ENCODE measurements around the gene VTI1A. TPM values are rescaled to one million over a fixed set of nuclear protein-coding genes. Genes with fewer than 3 reads are reported as not detected.

Gene VTI1A
- total and polyA plus RNA-seq, 2 of the 13 experiments (the other 11 are each of a cell fraction or from before 2014, with no cell fraction given): 11.7 to 32.7 TPM

DNA sequence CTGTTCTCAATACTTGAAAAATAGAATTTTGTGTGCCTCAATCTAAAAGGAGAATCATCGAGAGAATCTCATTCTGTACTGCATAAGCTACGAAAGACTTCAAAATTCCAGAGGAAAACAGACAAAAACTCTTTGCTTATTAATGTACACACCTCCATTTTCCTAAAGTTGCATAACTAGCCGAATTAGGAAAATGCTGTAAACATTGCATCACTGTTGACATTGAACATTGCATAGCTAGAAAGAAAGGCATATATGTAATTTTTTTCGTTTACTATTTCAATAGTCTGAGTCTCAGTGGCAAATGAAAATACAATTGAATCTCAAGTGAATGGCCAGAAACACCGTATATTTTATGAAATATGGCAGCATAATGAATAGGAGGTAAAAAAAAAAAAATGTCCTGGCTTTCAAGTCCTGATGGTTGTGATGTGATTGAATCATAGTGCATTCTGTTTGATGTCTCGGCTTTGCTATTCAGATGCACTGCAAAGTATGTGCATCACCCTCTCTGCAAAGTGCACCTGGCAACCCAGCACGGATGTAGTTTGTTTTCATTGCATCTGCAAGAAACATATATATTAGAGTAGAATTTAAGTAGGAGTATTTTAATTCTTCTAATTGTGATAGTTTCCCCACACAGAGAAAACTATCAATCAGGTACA lies 196.7 kb downstream of the VTI1A start:
- Histone ChIP-seq H3K4me2 (ENCODE audit: low read depth, low read length) (peak overlapping the region; percentile 52), H3K9ac (ENCODE audit: insufficient read depth, low read depth, low read length) (no peak overlapping the region), H3K27me3 (ENCODE audit: control insufficient read depth in 1 of 2, insufficient read depth in 2 of 2, low read length in 2 of 2) (no peaks in the 10 kb centered on the region), H2AFZ (ENCODE audit: low read length) (no peak overlapping the region), H4K20me1 (ENCODE audit: insufficient read depth, low read length) (no peaks in the 10 kb centered on the region), H3K27ac (ENCODE audit: extremely low read length, insufficient read depth, low read length) (peak overlapping the region; percentile 54), H3K36me3 (replicated peaks in 1 of 2; ENCODE audit: control insufficient read depth in 1 of 2, insufficient read depth in 2 of 2, low read length in 2 of 2) (no peaks in the 10 kb centered on the region), H3K4me1 (ENCODE audit: insufficient read depth, low read length) (peaks cover 23% of the 10 kb centered on the region), H3K9me3 (ENCODE audit: low read length) (no peaks in the 10 kb centered on the region), H3K79me2 (ENCODE audit: insufficient read depth, low read length) (no peaks in the 10 kb centered on the region), H3K4me3 (replicated peaks in 1 of 3; ENCODE audit: insufficient read depth in 1 of 3, low read depth in 2 of 3, low read length in 3 of 3) (no peak overlapping the region)
- BruUV-seq (replicated peaks): no TSS peak
- FAIRE-seq: no peak
- 25% methylated on average over 7 of the region's 7 CpGs for WGBS (ENCODE audit: low lambda C conversion rate)
- POLR2A ChIA-PET: interaction anchor here (1.0 to 1.5 kb wide), 2 partner anchors 12 to 96 kb away, joined by 3 to 5 read pairs; no protein-coding TSS in a partner anchor
- CTCF ChIA-PET (ENCODE audit: low intra/inter-chr PET ratio, low total read pairs): no interaction called here
- intact Hi-C loops (cut with micrococcal nuclease; ENCODE audit: unreplicated experiment) (no loop called here), in situ Hi-C loops (cut with HindIII; ENCODE audit: extremely low pct_ligation_motif_present, low pct_unique_long_range_greater_than_20kb) (no loop called here)
- peak; percentile 81 for DNase-seq (ENCODE audit: low spot score)
- peak; percentile 59 for ATAC-seq
- TF ChIP-seq HNRNPK (IDR thresholded peaks at IDR 0.05; ENCODE audit: low read depth, low read length, poor library complexity, severe bottlenecking) (no peak), CREB1 (IDR thresholded peaks at IDR 0.05) (no peak), CREB1 (CRISPR knock-in tag; IDR thresholded peaks at IDR 0.05) (peak; percentile 80), NFKB2 (CRISPR knock-in tag; IDR thresholded peaks at IDR 0.05; ENCODE audit: borderline replicate concordance) (no peak), SALL1 (CRISPR knock-in tag; IDR thresholded peaks at IDR 0.05) (peak; percentile 55; the same call in 1 of the 2 replicates), NR2F6 (IDR thresholded peaks at IDR 0.05) (peak; percentile 36; the same call in 1 of the 2 replicates), NR2F6 (CRISPR knock-in tag; IDR thresholded peaks at IDR 0.05) (peak; percentile 68; the same call in 1 of the 2 replicates), ZSCAN9 (CRISPR knock-in tag; IDR thresholded peaks at IDR 0.05; ENCODE audit: borderline replicate concordance) (peak; percentile 91), YEATS2 (CRISPR knock-in tag; IDR thresholded peaks at IDR 0.05; ENCODE audit: borderline replicate concordance) (peak; percentile 36; the same call in 1 of the 2 replicates), MBD4 (IDR thresholded peaks at IDR 0.05; ENCODE audit: borderline replicate concordance, low read length) (peak; percentile 82; the same call in 1 of the 2 replicates), NFRKB (IDR thresholded peaks at IDR 0.05) (no peak), ZNF124 (CRISPR knock-in tag; IDR thresholded peaks at IDR 0.05) (peak; percentile 72), TRIM24 (CRISPR knock-in tag; IDR thresholded peaks at IDR 0.05) (peak; percentile 86; the same call in 1 of the 2 replicates), SMC3 (IDR thresholded peaks at IDR 0.05; ENCODE audit: low read length) (peak; percentile 25; the same call in 1 of the 2 replicates), ZNF20 (CRISPR knock-in tag; IDR thresholded peaks at IDR 0.05) (no peak), ZNF224 (CRISPR knock-in tag; IDR thresholded peaks at IDR 0.05) (no peak), GFI1 (CRISPR knock-in tag; IDR thresholded peaks at IDR 0.05; ENCODE audit: borderline replicate concordance) (peak; percentile 29; the same call in 1 of the 2 replicates), SP140L (CRISPR knock-in tag; IDR thresholded peaks at IDR 0.05; ENCODE audit: borderline replicate concordance) (peak; percentile 85; the same call in 1 of the 2 replicates), KMT2B (CRISPR knock-in tag; IDR thresholded peaks at IDR 0.05) (peak; percentile 48; the same call in 1 of the 2 replicates)
- TF ChIP-seq, protein P1, sequence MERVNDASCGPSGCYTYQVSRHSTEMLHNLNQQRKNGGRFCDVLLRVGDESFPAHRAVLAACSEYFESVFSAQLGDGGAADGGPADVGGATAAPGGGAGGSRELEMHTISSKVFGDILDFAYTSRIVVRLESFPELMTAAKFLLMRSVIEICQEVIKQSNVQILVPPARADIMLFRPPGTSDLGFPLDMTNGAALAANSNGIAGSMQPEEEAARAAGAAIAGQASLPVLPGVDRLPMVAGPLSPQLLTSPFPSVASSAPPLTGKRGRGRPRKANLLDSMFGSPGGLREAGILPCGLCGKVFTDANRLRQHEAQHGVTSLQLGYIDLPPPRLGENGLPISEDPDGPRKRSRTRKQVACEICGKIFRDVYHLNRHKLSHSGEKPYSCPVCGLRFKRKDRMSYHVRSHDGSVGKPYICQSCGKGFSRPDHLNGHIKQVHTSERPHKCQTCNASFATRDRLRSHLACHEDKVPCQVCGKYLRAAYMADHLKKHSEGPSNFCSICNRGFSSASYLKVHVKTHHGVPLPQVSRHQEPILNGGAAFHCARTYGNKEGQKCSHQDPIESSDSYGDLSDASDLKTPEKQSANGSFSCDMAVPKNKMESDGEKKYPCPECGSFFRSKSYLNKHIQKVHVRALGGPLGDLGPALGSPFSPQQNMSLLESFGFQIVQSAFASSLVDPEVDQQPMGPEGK (CRISPR knock-in tag; IDR thresholded peaks at IDR 0.05): peak; percentile 33; the same call in 1 of the 2 replicates
- TF ChIP-seq, protein P2, sequence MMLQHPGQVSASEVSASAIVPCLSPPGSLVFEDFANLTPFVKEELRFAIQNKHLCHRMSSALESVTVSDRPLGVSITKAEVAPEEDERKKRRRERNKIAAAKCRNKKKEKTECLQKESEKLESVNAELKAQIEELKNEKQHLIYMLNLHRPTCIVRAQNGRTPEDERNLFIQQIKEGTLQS (CRISPR knock-in tag; IDR thresholded peaks at IDR 0.05): peak; percentile 89
- TF ChIP-seq, protein P3, sequence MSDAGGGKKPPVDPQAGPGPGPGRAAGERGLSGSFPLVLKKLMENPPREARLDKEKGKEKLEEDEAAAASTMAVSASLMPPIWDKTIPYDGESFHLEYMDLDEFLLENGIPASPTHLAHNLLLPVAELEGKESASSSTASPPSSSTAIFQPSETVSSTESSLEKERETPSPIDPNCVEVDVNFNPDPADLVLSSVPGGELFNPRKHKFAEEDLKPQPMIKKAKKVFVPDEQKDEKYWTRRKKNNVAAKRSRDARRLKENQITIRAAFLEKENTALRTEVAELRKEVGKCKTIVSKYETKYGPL (CRISPR knock-in tag; IDR thresholded peaks at IDR 0.05): peak; percentile 98
- TF ChIP-seq, protein P4, sequence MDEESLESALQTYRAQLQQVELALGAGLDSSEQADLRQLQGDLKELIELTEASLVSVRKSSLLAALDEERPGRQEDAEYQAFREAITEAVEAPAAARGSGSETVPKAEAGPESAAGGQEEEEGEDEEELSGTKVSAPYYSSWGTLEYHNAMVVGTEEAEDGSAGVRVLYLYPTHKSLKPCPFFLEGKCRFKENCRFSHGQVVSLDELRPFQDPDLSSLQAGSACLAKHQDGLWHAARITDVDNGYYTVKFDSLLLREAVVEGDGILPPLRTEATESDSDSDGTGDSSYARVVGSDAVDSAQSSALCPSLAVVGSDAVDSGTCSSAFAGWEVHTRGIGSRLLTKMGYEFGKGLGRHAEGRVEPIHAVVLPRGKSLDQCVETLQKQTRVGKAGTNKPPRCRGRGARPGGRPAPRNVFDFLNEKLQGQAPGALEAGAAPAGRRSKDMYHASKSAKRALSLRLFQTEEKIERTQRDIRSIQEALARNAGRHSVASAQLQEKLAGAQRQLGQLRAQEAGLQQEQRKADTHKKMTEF (CRISPR knock-in tag; IDR thresholded peaks at IDR 0.05): peak; percentile 85; the same call in 1 of the 2 replicates

Data from HepG2 (cell line).